HG03439 (cell line): ENCODE data around the gene SHMT2.

Experiments
- ATAC-seq: cut with Tn5 transposase; IDR thresholded peaks from one replicate; pipeline ENCODE4 v1.9.1; 2021; ENCODE audit warnings: mild to moderate bottlenecking, moderate library complexity; ENCODE audit not compliant: unreplicated experiment

SHMT2 gene

GRCh38 chr12:57225680-57226210, 3.8 kb upstream of the SHMT2 start:
- ATAC-seq: no peak

DNA sequence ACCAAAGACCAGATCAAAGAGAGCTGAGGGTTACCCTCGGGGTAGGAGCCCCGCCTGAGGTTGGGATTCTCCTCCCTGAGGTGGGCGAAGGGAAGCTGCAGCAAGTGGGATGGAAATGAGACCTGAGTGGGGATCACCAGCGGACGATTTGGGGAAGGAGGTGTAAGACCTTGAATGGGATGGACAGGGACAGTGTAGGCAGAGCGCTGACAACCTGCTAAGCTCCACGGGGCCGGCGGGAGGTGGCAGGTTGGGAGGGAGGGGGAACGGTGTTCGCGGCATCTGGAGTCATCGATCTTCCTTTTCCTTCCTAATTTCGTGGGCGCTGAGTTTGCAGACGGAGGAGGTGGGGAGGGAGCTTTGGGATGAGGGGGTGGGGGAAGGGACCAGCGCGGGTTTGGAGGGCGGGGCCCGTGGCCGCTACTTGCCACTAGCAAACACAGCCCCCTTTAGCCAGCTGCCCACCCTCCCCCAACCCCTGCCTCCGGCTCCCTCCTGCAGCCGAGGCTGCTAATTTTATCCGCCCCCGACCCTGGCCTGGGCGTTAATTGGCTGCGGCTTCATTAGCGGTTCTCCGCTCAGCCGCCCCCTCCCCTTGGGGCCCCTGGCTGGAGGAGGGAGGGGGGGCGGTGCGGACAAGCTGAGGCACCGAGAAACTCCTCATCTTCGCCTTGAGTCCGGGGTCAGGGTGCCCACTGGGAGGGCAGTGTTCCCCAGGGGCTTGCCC, 2.8 kb upstream of the SHMT2 start:
- no peak for ATAC-seq

DNA sequence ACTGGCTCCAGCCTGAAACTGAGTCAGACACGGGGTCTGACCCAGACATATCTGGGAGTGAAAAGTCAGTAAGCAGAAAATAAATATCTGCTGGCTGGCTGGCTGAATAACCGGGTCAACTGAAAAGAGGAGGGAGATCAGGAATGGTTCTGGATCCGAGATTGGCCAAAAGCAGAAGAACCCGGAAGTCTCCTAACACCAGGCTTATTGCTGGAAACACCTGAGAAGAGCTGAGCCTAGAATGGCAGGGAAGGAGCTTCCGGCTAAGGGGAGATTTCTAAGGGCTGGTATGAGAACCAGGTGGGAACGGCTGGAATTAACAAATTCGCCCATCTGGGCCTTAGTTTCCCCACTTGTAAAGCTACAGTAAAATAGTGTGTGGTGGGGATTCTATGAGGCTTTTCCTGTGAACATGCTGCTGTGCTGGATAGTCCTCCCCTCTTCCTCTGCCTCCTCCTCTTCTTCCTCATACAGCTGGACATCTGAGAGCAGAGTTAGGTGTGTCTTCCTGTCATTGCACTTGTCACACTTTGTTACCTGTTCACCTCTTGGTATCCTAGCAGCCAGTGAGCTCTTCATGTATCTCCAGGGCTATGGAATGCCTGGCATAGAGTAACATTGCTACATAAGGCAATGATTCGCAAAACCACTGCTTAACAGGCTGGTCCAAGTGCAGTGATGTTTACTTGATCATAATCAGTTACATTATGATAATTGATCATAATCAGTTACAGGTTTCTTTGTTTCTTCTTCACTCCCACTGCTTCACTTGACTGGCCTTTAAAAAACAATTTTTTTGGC, 2.0 kb upstream of the SHMT2 start:
- no peak for ATAC-seq

DNA sequence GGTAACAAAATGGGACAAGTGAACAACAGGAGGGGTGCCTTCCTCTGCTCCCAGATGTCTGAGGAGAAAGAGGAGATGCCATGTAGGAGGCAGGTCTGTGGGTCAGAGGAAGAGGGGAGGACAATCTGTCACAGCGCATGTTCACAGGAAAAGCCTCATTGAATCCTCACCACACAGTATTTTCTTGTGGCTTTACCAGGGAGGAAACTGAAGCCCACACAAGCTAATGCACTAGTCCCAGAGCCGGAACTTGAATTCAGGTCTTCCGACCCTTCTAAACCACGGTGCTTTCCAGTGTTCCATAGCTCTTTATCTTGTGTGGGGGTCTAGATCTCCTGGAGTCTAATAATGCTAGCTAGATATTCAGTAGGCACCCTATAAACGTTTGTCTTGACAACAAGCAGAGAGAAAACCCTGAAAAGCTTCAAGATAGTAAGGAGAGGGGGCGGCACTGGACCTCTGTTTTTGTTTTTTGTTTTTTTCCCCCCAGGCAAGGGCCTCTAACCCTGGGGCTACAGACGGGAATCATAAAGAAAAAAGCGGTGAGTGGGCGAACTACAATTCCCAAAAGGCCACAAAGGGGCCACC, 371 bp upstream of the SHMT2 start:
- no peak for ATAC-seq

- no peak for ATAC-seq
Measured at GRCh38 chr12:57230381-57231155, 1.1 kb downstream of the SHMT2 start.

DNA sequence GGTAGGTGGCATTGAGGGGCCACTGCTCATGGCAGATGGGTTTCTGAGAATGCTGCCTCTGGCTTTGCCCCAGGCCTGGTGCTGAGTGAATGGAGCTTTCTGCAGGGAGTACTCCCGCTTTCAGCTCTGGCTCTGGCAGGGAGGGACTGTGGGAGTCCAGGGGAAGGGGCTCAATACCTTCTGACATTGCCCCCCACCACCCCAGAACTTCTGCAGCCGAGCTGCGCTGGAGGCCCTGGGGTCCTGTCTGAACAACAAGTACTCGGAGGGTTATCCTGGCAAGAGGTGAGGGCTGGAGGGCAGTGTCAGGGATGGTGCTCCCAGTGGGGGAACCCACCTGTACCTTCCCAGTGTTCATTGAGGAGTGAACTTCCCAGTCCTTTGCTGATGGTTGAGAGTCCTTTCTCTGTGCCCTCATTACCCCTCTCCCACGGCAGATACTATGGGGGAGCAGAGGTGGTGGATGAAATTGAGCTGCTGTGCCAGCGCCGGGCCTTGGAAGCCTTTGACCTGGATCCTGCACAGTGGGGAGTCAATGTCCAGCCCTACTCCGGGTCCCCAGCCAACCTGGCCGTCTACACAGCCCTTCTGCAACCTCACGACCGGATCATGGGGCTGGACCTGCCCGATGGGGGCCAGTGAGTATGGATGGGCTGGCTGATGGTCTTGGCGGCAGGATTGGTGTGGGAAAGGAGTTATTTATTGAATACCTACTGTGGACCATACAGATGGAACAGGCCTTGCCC, 1.9 kb downstream of the SHMT2 start:
- no peak for ATAC-seq

DNA sequence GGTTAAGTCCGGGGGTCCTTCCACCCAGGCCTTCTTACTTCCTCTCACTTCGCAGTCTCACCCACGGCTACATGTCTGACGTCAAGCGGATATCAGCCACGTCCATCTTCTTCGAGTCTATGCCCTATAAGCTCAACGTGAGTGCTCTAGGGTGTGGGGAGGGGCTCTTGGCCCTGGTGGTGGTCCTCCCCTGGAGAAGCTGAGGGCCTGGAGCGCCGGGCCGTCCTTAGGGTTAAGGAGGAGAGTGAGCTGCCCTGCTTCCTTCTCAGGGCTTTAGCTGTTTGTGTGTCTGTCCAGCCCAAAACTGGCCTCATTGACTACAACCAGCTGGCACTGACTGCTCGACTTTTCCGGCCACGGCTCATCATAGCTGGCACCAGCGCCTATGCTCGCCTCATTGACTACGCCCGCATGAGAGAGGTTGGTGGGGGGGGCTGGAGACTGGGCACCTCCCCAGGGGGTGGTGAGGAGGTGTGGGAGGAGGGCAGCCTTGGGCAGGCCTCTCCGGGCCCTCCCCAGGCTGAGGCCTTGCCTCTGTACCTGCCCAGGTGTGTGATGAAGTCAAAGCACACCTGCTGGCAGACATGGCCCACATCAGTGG, 2.7 kb downstream of the SHMT2 start:
- no peak for ATAC-seq

- no peak for ATAC-seq
Measured at GRCh38 chr12:57233357-57234232, 4.1 kb downstream of the SHMT2 start.

DNA sequence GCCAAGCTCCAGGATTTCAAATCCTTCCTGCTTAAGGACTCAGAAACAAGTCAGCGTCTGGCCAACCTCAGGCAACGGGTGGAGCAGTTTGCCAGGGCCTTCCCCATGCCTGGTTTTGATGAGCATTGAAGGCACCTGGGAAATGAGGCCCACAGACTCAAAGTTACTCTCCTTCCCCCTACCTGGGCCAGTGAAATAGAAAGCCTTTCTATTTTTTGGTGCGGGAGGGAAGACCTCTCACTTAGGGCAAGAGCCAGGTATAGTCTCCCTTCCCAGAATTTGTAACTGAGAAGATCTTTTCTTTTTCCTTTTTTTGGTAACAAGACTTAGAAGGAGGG, 4.7 kb downstream of the SHMT2 start:
- ATAC-seq: no peak

GRCh38 chr12:57234571-57235016, 5.1 kb downstream of the SHMT2 start:
- no peak for ATAC-seq

DNA sequence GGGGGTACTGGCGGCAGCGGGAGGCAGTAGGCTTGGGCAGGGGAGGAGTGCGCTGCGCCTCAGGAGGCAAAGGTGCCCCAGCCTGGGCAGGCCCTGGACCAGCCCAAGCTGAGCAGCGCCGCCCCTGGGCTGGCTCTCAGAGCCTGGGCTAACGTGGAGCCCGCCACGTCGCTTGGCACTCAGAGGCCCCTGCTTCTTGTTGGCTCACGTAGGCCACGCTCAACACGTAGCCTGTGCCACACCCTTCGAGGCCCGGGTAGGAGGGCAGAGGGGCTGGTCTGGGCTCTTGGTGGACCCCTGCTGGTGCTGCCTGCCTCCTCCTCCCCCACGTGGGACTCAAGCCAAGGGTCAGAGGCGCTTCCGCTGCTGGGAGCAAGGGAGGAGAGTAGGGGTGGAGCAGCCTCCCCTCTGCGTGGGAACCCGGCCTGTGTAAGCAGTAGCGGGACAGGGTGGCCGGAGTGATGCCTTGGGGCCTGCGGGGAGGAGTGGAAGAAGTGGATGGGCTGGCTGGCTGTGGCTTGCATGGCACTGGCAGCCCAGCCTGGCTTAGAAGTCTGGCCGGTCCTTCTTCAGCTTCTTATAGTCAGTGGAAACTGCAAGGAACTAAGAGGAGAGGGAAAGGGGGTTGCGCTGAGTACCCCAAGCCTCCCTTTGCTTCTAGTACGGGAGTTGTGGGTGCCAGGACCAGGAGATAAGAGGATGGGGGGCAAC, 5.7 kb downstream of the SHMT2 start:
- no peak for ATAC-seq

GRCh38 chr12:57235728-57236131, 6.2 kb downstream of the SHMT2 start:
- ATAC-seq: no peak

GRCh38 chr12:57236201-57236924, 6.9 kb downstream of the SHMT2 start:
- ATAC-seq: no peak

- no peak for ATAC-seq
Measured at GRCh38 chr12:57236925-57237595, 7.5 kb downstream of the SHMT2 start.

GRCh38 chr12:57237596-57237931, 8.1 kb downstream of the SHMT2 start:
- no peak for ATAC-seq

GRCh38 chr12:57237932-57238853, 8.7 kb downstream of the SHMT2 start:
- ATAC-seq: no peak
